Neural progenitor cell (in vitro differentiated cells): ENCODE data around the gene NXPH3. TPM values are rescaled to one million over a fixed set of nuclear protein-coding genes. Genes with fewer than 3 reads are reported as not detected.

Experiments
- DNase-seq: peaks from one replicate; pipeline ENCODE4 v3.0.0-alpha.2; 2016; ENCODE audit warnings: low spot score
- H2AFZ ChIP-seq: fragments of 200-600 bp; sonication (generic); replicated peaks from 2 replicates; pipeline ENCODE4 v1.6.1; 2016; ENCODE audit warnings: antibody characterized with exemption
- H3F3A ChIP-seq: fragments of 200-600 bp; sonication (generic); 2 replicates; pipeline ENCODE4 v1.6.1; 2016; ENCODE audit warnings: antibody characterized with exemption, low read depth
- H3K27ac ChIP-seq: fragments of 200-600 bp; sonication (generic); 2 replicates; pipeline ENCODE4 v1.5.1; 2016; ENCODE audit warnings: mild to moderate bottlenecking
- H3K27me3 ChIP-seq: fragments of 200-600 bp; sonication (generic); 2 replicates; pipeline ENCODE4 v1.6.1; 2016; ENCODE audit warnings: mild to moderate bottlenecking, moderate library complexity
- H3K36me3 ChIP-seq: fragments of 200-600 bp; sonication (generic); 2 replicates; pipeline ENCODE4 v1.5.1; 2016
- H3K4me1 ChIP-seq: fragments of 200-600 bp; sonication (generic); 2 replicates; pipeline ENCODE4 v1.6.1; 2016; ENCODE audit warnings: mixed run types
- H3K4me2 ChIP-seq: fragments of 200-600 bp; sonication (generic); 2 replicates; pipeline ENCODE4 v1.6.1; 2016
- H3K4me3 ChIP-seq: fragments of 200-600 bp; sonication (generic); 2 replicates; pipeline ENCODE4 v1.5.1; 2016
- H3K79me2 ChIP-seq: fragments of 200-600 bp; sonication (generic); 2 replicates; pipeline ENCODE4 v1.6.1; 2016; ENCODE audit warnings: low read depth
- H3K9ac ChIP-seq: fragments of 200-600 bp; sonication (generic); 2 replicates; pipeline ENCODE4 v1.6.1; 2016
- H3K9me3 ChIP-seq: fragments of 200-600 bp; sonication (generic); 2 replicates; pipeline ENCODE4 v1.5.1; 2016; ENCODE audit warnings: low read depth
- H4K20me1 ChIP-seq: fragments of 200-600 bp; sonication (generic); 2 replicates; pipeline ENCODE4 v1.6.1; 2016; ENCODE audit warnings: low read depth
- H3K27ac Mint-ChIP-seq: 3 replicates; pipeline ENCODE4 v1.8.0; 2021; ENCODE audit warnings: mixed read lengths
- H3K27me3 Mint-ChIP-seq: 2 replicates; pipeline ENCODE4 v1.8.0; 2022; ENCODE audit warnings: low read depth, mild to moderate bottlenecking, inconsistent platforms, moderate library complexity, mixed read lengths; ENCODE audit not compliant: insufficient read depth
- H3K36me3 Mint-ChIP-seq: 3 replicates; pipeline ENCODE4 v1.8.0; 2021; ENCODE audit warnings: mixed read lengths
- H3K4me1 Mint-ChIP-seq: 3 replicates; pipeline ENCODE4 v1.8.0; 2021; ENCODE audit warnings: mixed read lengths
- H3K4me3 Mint-ChIP-seq: 3 replicates; pipeline ENCODE4 v1.8.0; 2021; ENCODE audit warnings: mild to moderate bottlenecking, moderate library complexity, mixed read lengths
- H3K9me3 Mint-ChIP-seq: 3 replicates; pipeline ENCODE4 v1.8.0; 2020; ENCODE audit warnings: mixed read lengths
- CTCF ChIP-seq: fragments of 200-600 bp; sonication (generic); IDR thresholded peaks from 2 replicates; pipeline ENCODE4 v1.5.1; 2017; ENCODE audit warnings: antibody characterized with exemption, mild to moderate bottlenecking
- EZH2 ChIP-seq: fragments of 200-600 bp; sonication (generic); IDR thresholded peaks from 2 replicates; pipeline ENCODE4 v1.6.1; 2017; ENCODE audit warnings: antibody characterized with exemption, mild to moderate bottlenecking, moderate library complexity
- EZH2phosphoT487 ChIP-seq: fragments of 200-600 bp; sonication (generic); IDR thresholded peaks from 2 replicates; pipeline ENCODE4 v1.6.1; 2017; ENCODE audit warnings: antibody characterized with exemption
- total RNA-seq: library from RNA; depleted of rRNA; stranded (reverse); fragments of >200 nt; gene quantifications from 2 replicates; pipeline ENCODE4 v1.2.3, GENCODE V29; 2015; ENCODE audit warnings: low replicate concordance

NXPH3 gene
- total RNA-seq, 1 donor from 2014 or later: 3.6 TPM

DNA sequence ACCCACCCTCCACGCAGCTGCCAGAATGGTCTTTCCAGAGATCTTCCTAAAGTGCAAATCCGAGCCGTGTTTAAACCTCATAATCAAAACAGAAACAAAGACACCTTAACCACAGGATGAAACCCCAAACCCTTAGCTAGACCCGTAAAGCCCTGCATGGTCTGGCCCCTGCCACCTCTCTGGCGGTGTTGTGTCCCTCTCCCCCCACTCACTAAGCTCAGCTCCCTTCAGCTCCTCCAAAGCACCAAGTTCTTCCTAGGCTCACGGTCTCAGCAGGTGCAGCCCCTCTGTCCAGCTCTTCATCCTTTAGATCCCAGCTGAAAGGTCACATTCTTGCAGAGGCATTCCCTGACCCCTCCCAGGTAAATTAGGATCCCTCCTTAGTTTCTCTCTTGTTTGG lies 4.4 kb upstream of the NXPH3 start:
- Histone ChIP-seq H3K4me1 (peaks cover 11% of the 10 kb centered on the region), H3K4me3 (no peak overlapping the region), H3K9me3 (no peaks in the 10 kb centered on the region), H3K27me3 (peaks cover 60% of the 10 kb centered on the region), H3K9ac (no peak overlapping the region), H3F3A (peaks cover 50% of the 10 kb centered on the region), H3K36me3 (no peaks in the 10 kb centered on the region), H3K27ac (no peak overlapping the region), H3K79me2 (no peaks in the 10 kb centered on the region), H2AFZ (no peak overlapping the region), H4K20me1 (no peaks in the 10 kb centered on the region), H3K4me2 (no peak overlapping the region)
- TF ChIP-seq EZH2 (no peak), EZH2phosphoT487 (no peak), CTCF (no peak)
- no peaks in the 10 kb centered on the region for H3K9me3 Mint-ChIP-seq
- H3K27me3 Mint-ChIP-seq: peaks cover 43% of the 10 kb centered on the region
- H3K4me3 Mint-ChIP-seq: no peak overlapping the region
- H3K27ac Mint-ChIP-seq: no peak overlapping the region
- no peaks in the 10 kb centered on the region for H3K36me3 Mint-ChIP-seq
- H3K4me1 Mint-ChIP-seq: peaks cover 7% of the 10 kb centered on the region
- DNase-seq: no peak

DNA sequence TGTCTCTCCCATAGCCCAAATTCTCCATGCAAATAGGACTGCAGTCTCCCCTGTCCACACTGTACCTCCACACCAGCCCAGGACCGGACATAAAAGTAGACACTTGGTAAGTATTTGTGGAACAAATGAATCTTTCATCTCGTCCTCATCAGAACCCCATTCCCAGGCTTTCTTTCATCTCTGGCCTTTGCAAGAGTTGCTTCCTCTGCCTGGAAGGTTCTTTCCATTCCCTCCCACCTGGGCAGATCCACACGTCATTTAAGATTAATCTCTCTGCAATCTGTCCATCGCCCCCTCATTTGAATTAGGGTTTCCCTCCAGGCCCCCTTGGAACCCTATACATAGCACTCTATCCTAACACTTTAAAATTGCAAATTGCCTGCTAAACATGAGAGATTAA lies 3.9 kb upstream of the NXPH3 start:
- Histone ChIP-seq H3K36me3 (no peaks in the 10 kb centered on the region), H3K27me3 (peaks cover 56% of the 10 kb centered on the region), H3K27ac (no peak overlapping the region), H3K79me2 (no peaks in the 10 kb centered on the region), H2AFZ (no peak overlapping the region), H3K4me3 (no peak overlapping the region), H3K4me2 (no peak overlapping the region), H4K20me1 (no peaks in the 10 kb centered on the region), H3F3A (peaks cover 55% of the 10 kb centered on the region), H3K9me3 (no peaks in the 10 kb centered on the region), H3K9ac (no peak overlapping the region), H3K4me1 (peaks cover 11% of the 10 kb centered on the region)
- Mint-ChIP-seq H3K4me1 (peaks cover 7% of the 10 kb centered on the region), H3K36me3 (no peaks in the 10 kb centered on the region), H3K27ac (no peak overlapping the region), H3K9me3 (no peaks in the 10 kb centered on the region), H3K27me3 (peaks cover 41% of the 10 kb centered on the region), H3K4me3 (no peak overlapping the region)
- DNase-seq: no peak
- TF ChIP-seq CTCF (no peak), EZH2 (no peak), EZH2phosphoT487 (no peak)

- H3K4me1 Mint-ChIP-seq: peaks cover 10% of the 10 kb centered on the region
- H3K4me3 Mint-ChIP-seq: no peak overlapping the region
- H3K9ac ChIP-seq: no peak overlapping the region
- H3K27me3 Mint-ChIP-seq: peaks cover 42% of the 10 kb centered on the region
- no peaks in the 10 kb centered on the region for H3K36me3 Mint-ChIP-seq
- no peaks in the 10 kb centered on the region for H3K36me3 ChIP-seq
- no peaks in the 10 kb centered on the region for H3K9me3 Mint-ChIP-seq
- H3K27me3 ChIP-seq: peaks cover 51% of the 10 kb centered on the region
- no peaks in the 10 kb centered on the region for H3K9me3 ChIP-seq
- H2AFZ ChIP-seq: no peak overlapping the region
- H3K4me1 ChIP-seq: peaks cover 14% of the 10 kb centered on the region
- H3K4me2 ChIP-seq: no peak overlapping the region
- peaks cover 3% of the 10 kb centered on the region for H4K20me1 ChIP-seq
- H3K4me3 ChIP-seq: no peak overlapping the region
- no peak for DNase-seq
- H3K27ac ChIP-seq: no peak overlapping the region
- H3K27ac Mint-ChIP-seq: peak overlapping the region; percentile 46
- peaks cover 58% of the 10 kb centered on the region for H3F3A ChIP-seq
- TF ChIP-seq EZH2phosphoT487 (no peak), EZH2 (no peak), CTCF (no peak)
- peaks cover 2% of the 10 kb centered on the region for H3K79me2 ChIP-seq
Observed at GRCh38 chr17:49572226-49572625, 3.4 kb upstream of the NXPH3 start.
